A549 (cell line): Measurements from ENCODE around the gene FBH1. TPM values are rescaled to one million over a fixed set of nuclear protein-coding genes. Genes with fewer than 3 reads are reported as not detected.

ENCODE experiments used
- ATAC-seq, 2 experiments: fragments of 200-7000 bp in 1 of 2; fragments of >200 bp in 1 of 2; cut with Nextera tagmentation in 1 of 2; cut with Tn5 transposase in 1 of 2; 3 replicates each; pipeline versions ENCODE4 v1.8.0 to v1.9.1; 2018 to 2020; ENCODE audit warnings: mild to moderate bottlenecking in 1 of 2, moderate library complexity in 1 of 2
- CTCF ChIA-PET: fragments of 300-600 bp; sonication (Branson Sonifier 250); formaldehyde crosslinking; extraction: SDS; loops from one replicate; lab custom pipeline; 2021; ENCODE audit warnings: antibody characterized with exemption, inconsistent platforms; lab: Yijun Ruan, JAX
- POLR2A ChIA-PET: fragments of 350-600 bp; formaldehyde crosslinking; extraction: SDS; loops from one replicate; lab custom pipeline; 2021; ENCODE audit warnings: antibody characterized with exemption, inconsistent platforms; lab: Yijun Ruan, JAX
- DNase-seq, 2 experiments: peaks; one replicate each; pipeline versions ENCODE4 v3.0.0 to v3.0.0-alpha.2; 2011 to 2016; ENCODE audit warnings: low read depth in 1 of 2, low spot score in 1 of 2
- FAIRE-seq: peaks from 2 replicates; lab custom pipeline; 2011; peaks lifted over from hg19 to GRCh38; lab: Jason Lieb, UNC
- H3K27ac ChIP-seq, 2 experiments: fragments of >200 bp; sonication (Bioruptor Twin); formaldehyde crosslinking; 3 replicates each; pipeline ENCODE4 v1.5.1; 2016 to 2017
- H3K4me1 ChIP-seq: fragments of >200 bp; sonication (Bioruptor Twin); formaldehyde crosslinking; 3 replicates; pipeline ENCODE4 v1.6.1; 2016
- H3K4me2 ChIP-seq: fragments of >200 bp; sonication (Bioruptor Twin); formaldehyde crosslinking; 3 replicates; pipeline ENCODE4 v1.6.1; 2016
- H3K4me3 ChIP-seq: fragments of >200 bp; sonication (Bioruptor Twin); formaldehyde crosslinking; 3 replicates; pipeline ENCODE4 v1.5.1; 2016
- H3K9me3 ChIP-seq: fragments of >200 bp; sonication (Bioruptor Twin); formaldehyde crosslinking; 3 replicates; pipeline ENCODE4 v1.6.1; 2016
- BHLHE40 ChIP-seq: IDR thresholded peaks from 2 replicates; pipeline ENCODE4 v1.6.1; 2012; ENCODE audit warnings: low read depth, low read length, inconsistent platforms
- CHD2 ChIP-seq: fragments of 150-350 bp; IDR thresholded peaks from 2 replicates; pipeline ENCODE4 v1.6.1; 2014; ENCODE audit warnings: low read length; ENCODE audit not compliant: partially characterized antibody
- FOSB ChIP-seq: fragments of 250-450 bp; sonication (Bioruptor Pico); IDR thresholded peaks from 2 replicates; pipeline ENCODE4 v1.5.0; 2020; ENCODE audit warnings: mild to moderate bottlenecking, moderate library complexity
- FOSL2 ChIP-seq, 2 experiments: fragments of 450-650 bp in 1 of 2; fragments of >200 bp in 1 of 2; sonication (Bioruptor Twin) in 1 of 2; formaldehyde crosslinking; IDR thresholded peaks; 2 replicates each; pipeline versions ENCODE4 v1.5.0 to v1.6.1; 2016 to 2020; ENCODE audit warnings: mild to moderate bottlenecking in 1 of 2, moderate library complexity in 1 of 2
- GATA3 ChIP-seq: IDR thresholded peaks from 2 replicates; pipeline ENCODE4 v1.6.1; 2012; ENCODE audit warnings: borderline replicate concordance
- HDAC2 ChIP-seq: fragments of 200-600 bp; sonication (generic); IDR thresholded peaks from 2 replicates; pipeline ENCODE4 v1.6.1; 2016
- HOXB13 ChIP-seq: fragments of 250-450 bp; sonication (Bioruptor Pico); IDR thresholded peaks from 2 replicates; pipeline ENCODE4 v1.5.0; 2020; ENCODE audit warnings: low read depth, mild to moderate bottlenecking, moderate library complexity
- JUNB ChIP-seq: fragments of >200 bp; sonication (Bioruptor Twin); formaldehyde crosslinking; IDR thresholded peaks from 2 replicates; pipeline ENCODE4 v1.6.1; 2016
- MAZ ChIP-seq: fragments of 150-350 bp; IDR thresholded peaks from 2 replicates; pipeline ENCODE4 v1.6.1; 2014; ENCODE audit warnings: antibody characterized with exemption, low read depth, low read length, borderline replicate concordance
- MYC ChIP-seq: IDR thresholded peaks from 2 replicates; pipeline ENCODE4 v1.6.1; 2012; ENCODE audit warnings: mild to moderate bottlenecking, inconsistent platforms, low read length, improper control_type of control experiment, borderline replicate concordance
- PHF8 ChIP-seq: fragments of 200-600 bp; sonication (generic); IDR thresholded peaks from 2 replicates; pipeline ENCODE4 v1.6.1; 2016; ENCODE audit warnings: low read depth, mild to moderate bottlenecking, antibody characterized with exemption, moderate library complexity, borderline replicate concordance
- POLR2AphosphoS2 ChIP-seq: conservative IDR thresholded peaks from 2 replicates; pipeline ENCODE4 v1.6.1; 2012; ENCODE audit warnings: low read length, improper control_type of control experiment, inconsistent platforms
- RAD21 ChIP-seq, 2 experiments: fragments of >200 bp in 1 of 2; sonication (Bioruptor Twin) in 1 of 2; formaldehyde crosslinking in 1 of 2; IDR thresholded peaks in 1 of 2; conservative IDR thresholded peaks in 1 of 2; 2 replicates in 1 of 2; 3 replicates in 1 of 2; pipeline ENCODE4 v1.6.1; 2012 to 2018; ENCODE audit warnings: inconsistent platforms in 1 of 2
- TP53 ChIP-seq: fragments of 250-450 bp; sonication (Bioruptor Pico); IDR thresholded peaks from 2 replicates; pipeline ENCODE4 v1.5.0; 2021; ENCODE audit warnings: mild to moderate bottlenecking, moderate library complexity
- ZFP36 ChIP-seq: fragments of 450-650 bp; IDR thresholded peaks from 2 replicates; pipeline ENCODE4 v1.6.1; 2014; ENCODE audit warnings: borderline replicate concordance; ENCODE audit not compliant: partially characterized antibody
- ZSCAN20 ChIP-seq: fragments of 250-450 bp; sonication (Bioruptor Pico); IDR thresholded peaks from 2 replicates; pipeline ENCODE4 v1.8.0; 2022; ENCODE audit warnings: mild to moderate bottlenecking, moderate library complexity
- WGBS: methylation state at CpG from one replicate; pipeline ENCODE4 v1.1.6; 2017; ENCODE audit errors: missing lambda C conversion rate; 5-methylcytosine and 5-hydroxymethylcytosine counted together
- polyA plus RNA-seq, 4 experiments: library from polyadenylated mRNA; depleted of rRNA in 3 of 4; stranded (reverse); fragments of >200 nt; fragmentation: RNase III in 1 of 4; extraction: RNeasy Plus Mini Kit Qiagen cat#74134 plus additional on column Dnase treatment in 1 of 4; gene quantifications; 2 replicates in 3 of 4; 3 replicates in 1 of 4; pipeline ENCODE4 v1.2.3, GENCODE V29; 2011 to 2017
- TF ChIP-seq, protein P1 (sequence below): fragments of 150-350 bp; IDR thresholded peaks from 2 replicates; pipeline ENCODE4 v1.6.1; 2014; ENCODE audit warnings: low read depth, mild to moderate bottlenecking, low read length
- TF ChIP-seq, protein P2 (sequence below): IDR thresholded peaks from 2 replicates; pipeline ENCODE4 v1.6.1; 2012
- TF ChIP-seq, protein P3 (sequence below): fragments of 450-650 bp; IDR thresholded peaks from 2 replicates; pipeline ENCODE4 v1.6.1; 2014; ENCODE audit warnings: antibody characterized with exemption
- TF ChIP-seq, protein P4 (sequence below): IDR thresholded peaks from 2 replicates; pipeline ENCODE4 v1.6.1; 2012; ENCODE audit warnings: low read depth, borderline replicate concordance
- TF ChIP-seq, protein P5 (sequence below): IDR thresholded peaks from 2 replicates; pipeline ENCODE4 v1.6.1; 2012
- TF ChIP-seq, protein P6 (sequence below): fragments of >200 bp; sonication (Bioruptor Twin); formaldehyde crosslinking; IDR thresholded peaks from 2 replicates; pipeline ENCODE4 v1.6.1; 2016
- TF ChIP-seq, protein P7 (sequence below): fragments of >200 bp; sonication (Bioruptor Twin); formaldehyde crosslinking; IDR thresholded peaks from 3 replicates; pipeline ENCODE4 v1.5.1; 2016
- TF ChIP-seq, protein P8 (sequence below): fragments of >200 bp; sonication (Bioruptor Twin); formaldehyde crosslinking; IDR thresholded peaks from 3 replicates; pipeline ENCODE4 v1.6.1; 2016

Gene FBH1
- polyA plus RNA-seq, 2 of the 4 experiments (the other 2 are of a cell fraction), result 43.9 to 56.5 TPM

DNA sequence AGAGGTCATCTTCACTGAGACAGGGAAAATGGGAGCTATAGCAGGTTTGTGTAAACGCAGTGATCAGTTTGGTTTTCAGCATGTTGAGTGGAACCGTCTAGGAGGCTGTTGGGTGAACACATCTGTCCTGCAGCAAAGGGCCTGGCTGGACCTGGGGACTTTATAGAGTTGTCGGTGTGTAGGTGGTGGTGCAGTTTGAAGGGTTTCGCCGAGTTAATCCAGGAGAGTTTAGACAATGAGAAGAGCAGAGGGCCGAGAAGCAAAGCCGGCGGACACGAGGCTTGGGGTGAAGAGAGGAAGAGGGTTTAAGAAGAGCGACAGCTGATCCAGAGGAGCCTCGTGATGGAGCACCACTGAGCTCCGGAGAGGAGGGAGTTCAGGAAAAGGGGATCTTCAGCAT, 48.2 kb downstream of the FBH1 start (continued):
- no peak for TF ChIP-seq PHF8
- TF ChIP-seq, protein P1, sequence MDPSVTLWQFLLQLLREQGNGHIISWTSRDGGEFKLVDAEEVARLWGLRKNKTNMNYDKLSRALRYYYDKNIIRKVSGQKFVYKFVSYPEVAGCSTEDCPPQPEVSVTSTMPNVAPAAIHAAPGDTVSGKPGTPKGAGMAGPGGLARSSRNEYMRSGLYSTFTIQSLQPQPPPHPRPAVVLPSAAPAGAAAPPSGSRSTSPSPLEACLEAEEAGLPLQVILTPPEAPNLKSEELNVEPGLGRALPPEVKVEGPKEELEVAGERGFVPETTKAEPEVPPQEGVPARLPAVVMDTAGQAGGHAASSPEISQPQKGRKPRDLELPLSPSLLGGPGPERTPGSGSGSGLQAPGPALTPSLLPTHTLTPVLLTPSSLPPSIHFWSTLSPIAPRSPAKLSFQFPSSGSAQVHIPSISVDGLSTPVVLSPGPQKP, result no peak
- TF ChIP-seq, protein P2, sequence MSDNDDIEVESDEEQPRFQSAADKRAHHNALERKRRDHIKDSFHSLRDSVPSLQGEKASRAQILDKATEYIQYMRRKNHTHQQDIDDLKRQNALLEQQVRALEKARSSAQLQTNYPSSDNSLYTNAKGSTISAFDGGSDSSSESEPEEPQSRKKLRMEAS, result no peak
- TF ChIP-seq, protein P3, sequence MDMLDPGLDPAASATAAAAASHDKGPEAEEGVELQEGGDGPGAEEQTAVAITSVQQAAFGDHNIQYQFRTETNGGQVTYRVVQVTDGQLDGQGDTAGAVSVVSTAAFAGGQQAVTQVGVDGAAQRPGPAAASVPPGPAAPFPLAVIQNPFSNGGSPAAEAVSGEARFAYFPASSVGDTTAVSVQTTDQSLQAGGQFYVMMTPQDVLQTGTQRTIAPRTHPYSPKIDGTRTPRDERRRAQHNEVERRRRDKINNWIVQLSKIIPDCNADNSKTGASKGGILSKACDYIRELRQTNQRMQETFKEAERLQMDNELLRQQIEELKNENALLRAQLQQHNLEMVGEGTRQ, result no peak
- no peak for TF ChIP-seq RAD21 (conservative IDR thresholded peaks at IDR 0.05 in 1 of 2, IDR thresholded peaks at IDR 0.05 in 1 of 2)
- TF ChIP-seq FOSL2 (IDR thresholded peaks at IDR 0.05), result no peak
- TF ChIP-seq FOSL2 (CRISPR knock-in tag; IDR thresholded peaks at IDR 0.05), result no peak
- no peak for TF ChIP-seq MAZ

DNA sequence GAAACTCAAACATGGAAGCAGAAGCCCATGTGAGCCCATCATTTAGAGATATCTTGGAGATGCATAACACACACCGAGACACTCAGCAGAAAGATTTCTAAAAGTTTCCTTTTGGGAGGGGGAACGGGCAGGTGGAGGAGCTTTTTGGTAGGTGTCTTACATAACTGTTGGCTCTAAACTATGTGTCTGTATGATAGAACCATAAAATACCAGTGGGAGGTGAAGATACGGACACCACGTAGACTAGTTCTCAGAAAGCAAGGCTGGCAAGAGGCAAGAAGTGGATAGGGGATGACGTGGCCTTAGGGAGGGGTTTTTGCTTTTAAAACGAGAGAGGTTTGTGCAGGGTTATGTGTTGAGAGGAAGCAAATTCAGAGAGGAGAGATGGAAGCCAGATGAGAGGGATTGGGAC, 50.8 kb downstream of the FBH1 start:
- FAIRE-seq (no peak), DNase-seq (no peak), ATAC-seq (no peak)
- H3K9me3 ChIP-seq, result no peaks in the 10 kb centered on the region
- WGBS, result 63% methylated on average over 6 of the region's 6 CpGs
- no peak for TF ChIP-seq JUNB
- TF ChIP-seq HOXB13 (CRISPR knock-in tag), result no peak
- no peak for TF ChIP-seq POLR2AphosphoS2
- no peak for TF ChIP-seq ZSCAN20 (CRISPR knock-in tag)
- TF ChIP-seq GATA3, result no peak
- TF ChIP-seq, protein P4, sequence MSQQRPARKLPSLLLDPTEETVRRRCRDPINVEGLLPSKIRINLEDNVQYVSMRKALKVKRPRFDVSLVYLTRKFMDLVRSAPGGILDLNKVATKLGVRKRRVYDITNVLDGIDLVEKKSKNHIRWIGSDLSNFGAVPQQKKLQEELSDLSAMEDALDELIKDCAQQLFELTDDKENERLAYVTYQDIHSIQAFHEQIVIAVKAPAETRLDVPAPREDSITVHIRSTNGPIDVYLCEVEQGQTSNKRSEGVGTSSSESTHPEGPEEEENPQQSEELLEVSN, result no peak
- TF ChIP-seq, protein P5, sequence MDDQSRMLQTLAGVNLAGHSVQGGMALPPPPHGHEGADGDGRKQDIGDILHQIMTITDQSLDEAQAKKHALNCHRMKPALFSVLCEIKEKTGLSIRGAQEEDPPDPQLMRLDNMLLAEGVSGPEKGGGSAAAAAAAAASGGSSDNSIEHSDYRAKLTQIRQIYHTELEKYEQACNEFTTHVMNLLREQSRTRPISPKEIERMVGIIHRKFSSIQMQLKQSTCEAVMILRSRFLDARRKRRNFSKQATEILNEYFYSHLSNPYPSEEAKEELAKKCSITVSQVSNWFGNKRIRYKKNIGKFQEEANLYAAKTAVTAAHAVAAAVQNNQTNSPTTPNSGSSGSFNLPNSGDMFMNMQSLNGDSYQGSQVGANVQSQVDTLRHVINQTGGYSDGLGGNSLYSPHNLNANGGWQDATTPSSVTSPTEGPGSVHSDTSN, result no peak
- TF ChIP-seq, protein P6, sequence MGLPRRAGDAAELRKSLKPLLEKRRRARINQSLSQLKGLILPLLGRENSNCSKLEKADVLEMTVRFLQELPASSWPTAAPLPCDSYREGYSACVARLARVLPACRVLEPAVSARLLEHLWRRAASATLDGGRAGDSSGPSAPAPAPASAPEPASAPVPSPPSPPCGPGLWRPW, result no peak
- TF ChIP-seq, protein P7, sequence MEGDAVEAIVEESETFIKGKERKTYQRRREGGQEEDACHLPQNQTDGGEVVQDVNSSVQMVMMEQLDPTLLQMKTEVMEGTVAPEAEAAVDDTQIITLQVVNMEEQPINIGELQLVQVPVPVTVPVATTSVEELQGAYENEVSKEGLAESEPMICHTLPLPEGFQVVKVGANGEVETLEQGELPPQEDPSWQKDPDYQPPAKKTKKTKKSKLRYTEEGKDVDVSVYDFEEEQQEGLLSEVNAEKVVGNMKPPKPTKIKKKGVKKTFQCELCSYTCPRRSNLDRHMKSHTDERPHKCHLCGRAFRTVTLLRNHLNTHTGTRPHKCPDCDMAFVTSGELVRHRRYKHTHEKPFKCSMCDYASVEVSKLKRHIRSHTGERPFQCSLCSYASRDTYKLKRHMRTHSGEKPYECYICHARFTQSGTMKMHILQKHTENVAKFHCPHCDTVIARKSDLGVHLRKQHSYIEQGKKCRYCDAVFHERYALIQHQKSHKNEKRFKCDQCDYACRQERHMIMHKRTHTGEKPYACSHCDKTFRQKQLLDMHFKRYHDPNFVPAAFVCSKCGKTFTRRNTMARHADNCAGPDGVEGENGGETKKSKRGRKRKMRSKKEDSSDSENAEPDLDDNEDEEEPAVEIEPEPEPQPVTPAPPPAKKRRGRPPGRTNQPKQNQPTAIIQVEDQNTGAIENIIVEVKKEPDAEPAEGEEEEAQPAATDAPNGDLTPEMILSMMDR, result no peak
- no peak for TF ChIP-seq CHD2
- no peak for TF ChIP-seq BHLHE40
- TF ChIP-seq, protein P8, sequence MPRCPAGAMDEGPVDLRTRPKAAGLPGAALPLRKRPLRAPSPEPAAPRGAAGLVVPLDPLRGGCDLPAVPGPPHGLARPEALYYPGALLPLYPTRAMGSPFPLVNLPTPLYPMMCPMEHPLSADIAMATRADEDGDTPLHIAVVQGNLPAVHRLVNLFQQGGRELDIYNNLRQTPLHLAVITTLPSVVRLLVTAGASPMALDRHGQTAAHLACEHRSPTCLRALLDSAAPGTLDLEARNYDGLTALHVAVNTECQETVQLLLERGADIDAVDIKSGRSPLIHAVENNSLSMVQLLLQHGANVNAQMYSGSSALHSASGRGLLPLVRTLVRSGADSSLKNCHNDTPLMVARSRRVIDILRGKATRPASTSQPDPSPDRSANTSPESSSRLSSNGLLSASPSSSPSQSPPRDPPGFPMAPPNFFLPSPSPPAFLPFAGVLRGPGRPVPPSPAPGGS, result no peak
- TF ChIP-seq HDAC2, result no peak
- no peak for TF ChIP-seq ZFP36
- TF ChIP-seq FOSB (CRISPR knock-in tag), result no peak
- TF ChIP-seq, protein P1, result no peak
- TF ChIP-seq TP53 (CRISPR knock-in tag), result no peak
- TF ChIP-seq MYC, result no peak
- H3K4me1 ChIP-seq, result peaks cover 14% of the 10 kb centered on the region; the same call in 2 of the 3 replicates
- POLR2A ChIA-PET, result no interaction called here
- no peak overlapping the region for H3K4me3 ChIP-seq
- no peak overlapping the region for H3K27ac ChIP-seq
- H3K4me2 ChIP-seq, result no peak overlapping the region
- CTCF ChIA-PET, result interaction anchor here (1.3 to 1.4 kb wide), 2 partner anchors 73 to 146 kb away, joined by 3 to 4 read pairs; no protein-coding TSS in a partner anchor
